ENCODE results near the gene SAG.

The SAG gene

GRCh38 chr2:233307565-233307964 is at the start of gene SAG:
Gene SAG, plus strand, starts transcription at chr2:233307816. Its CDS starts 1,374 bp downstream, at chr2:233309190.
- DNase-seq (ENCODE audit: low read depth), result no peak

GRCh38 chr2:233258211-233258610 is 49.4 kb upstream of the SAG start:
- DNase-seq (ENCODE audit: low read depth), result no peak

GRCh38 chr2:233259730-233260129 is 47.9 kb upstream of the SAG start:
- no peak for DNase-seq (ENCODE audit: low read depth)

- no peak for DNase-seq (ENCODE audit: low read depth)
Observed at GRCh38 chr2:233260661-233261060, 47.0 kb upstream of the SAG start.

- no peak for DNase-seq (ENCODE audit: low read depth)
Observed at GRCh38 chr2:233261819-233262555, 45.6 kb upstream of the SAG start.

- DNase-seq (ENCODE audit: low read depth), result no peak
Observed at GRCh38 chr2:233262562-233262961, 45.1 kb upstream of the SAG start.

GRCh38 chr2:233263045-233263570 is 44.5 kb upstream of the SAG start:
- no peak for DNase-seq (ENCODE audit: low read depth)

GRCh38 chr2:233264667-233265066 is 42.9 kb upstream of the SAG start:
- DNase-seq (ENCODE audit: low read depth), result no peak

GRCh38 chr2:233265899-233266431 is 41.7 kb upstream of the SAG start:
- no peak for DNase-seq (ENCODE audit: low read depth)

GRCh38 chr2:233266481-233266880 is 41.1 kb upstream of the SAG start:
- DNase-seq (ENCODE audit: low read depth), result no peak

- peak; percentile 52 for DNase-seq (ENCODE audit: low read depth)
Observed at GRCh38 chr2:233267516-233268245, 39.9 kb upstream of the SAG start.

GRCh38 chr2:233270366-233270765 is 37.2 kb upstream of the SAG start:
- DNase-seq (ENCODE audit: low read depth), result no peak

GRCh38 chr2:233270951-233271350 is 36.7 kb upstream of the SAG start:
- DNase-seq (ENCODE audit: low read depth), result no peak

- DNase-seq (ENCODE audit: low read depth), result no peak
Observed at GRCh38 chr2:233271693-233272092, 35.9 kb upstream of the SAG start.

- no peak for DNase-seq (ENCODE audit: low read depth)
Observed at GRCh38 chr2:233273120-233273519, 34.5 kb upstream of the SAG start.

- DNase-seq (ENCODE audit: low read depth), result no peak
Observed at GRCh38 chr2:233275223-233275622, 32.4 kb upstream of the SAG start.

- no peak for DNase-seq (ENCODE audit: low read depth)
Observed at GRCh38 chr2:233278921-233279320, 28.7 kb upstream of the SAG start.

GRCh38 chr2:233280114-233280693 is 27.4 kb upstream of the SAG start:
- no peak for DNase-seq (ENCODE audit: low read depth)

- no peak for DNase-seq (ENCODE audit: low read depth)
Observed at GRCh38 chr2:233281553-233281952, 26.1 kb upstream of the SAG start.

GRCh38 chr2:233281992-233282603 is 25.5 kb upstream of the SAG start:
- DNase-seq (ENCODE audit: low read depth), result no peak

GRCh38 chr2:233285921-233286320 is 21.7 kb upstream of the SAG start:
- no peak for DNase-seq (ENCODE audit: low read depth)

- DNase-seq (ENCODE audit: low read depth), result no peak
Observed at GRCh38 chr2:233287871-233288270, 19.7 kb upstream of the SAG start.
